Stimulated activated CD8-positive, alpha-beta memory T cell treated with anti-CD3 and anti-CD28 coated beads, Interleukin-7, amount 100 ng/mL, for 1 hour (primary cell): Measurements from ENCODE around the gene WWOX.

ENCODE experiments used
- DNase-seq, 2 donors: peaks; one replicate each; pipeline ENCODE4 v3.0.0-alpha.2; 2020; ENCODE audit warnings: low read depth in 2 of 2

The WWOX gene

DNA sequence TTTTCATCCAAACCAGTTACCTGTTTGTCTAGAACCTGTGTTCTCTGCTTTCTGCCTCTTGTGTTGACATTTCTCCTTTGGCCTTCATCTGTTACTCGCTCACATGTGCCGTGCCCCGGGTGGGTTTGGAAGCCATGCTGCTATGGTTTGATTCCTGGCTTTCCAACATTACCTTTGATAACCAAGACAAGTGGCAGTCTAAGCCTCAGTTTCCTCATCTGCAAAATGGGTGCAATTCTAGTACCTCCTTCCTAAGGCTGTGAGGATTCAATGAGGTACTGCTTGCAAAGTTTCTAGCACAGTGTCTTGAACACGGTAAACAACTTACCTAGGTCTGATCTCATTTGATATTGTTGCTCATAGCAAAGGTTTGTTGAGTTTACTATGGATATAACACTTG lies 665.0 kb downstream of the WWOX start:
- no peak for DNase-seq

DNA sequence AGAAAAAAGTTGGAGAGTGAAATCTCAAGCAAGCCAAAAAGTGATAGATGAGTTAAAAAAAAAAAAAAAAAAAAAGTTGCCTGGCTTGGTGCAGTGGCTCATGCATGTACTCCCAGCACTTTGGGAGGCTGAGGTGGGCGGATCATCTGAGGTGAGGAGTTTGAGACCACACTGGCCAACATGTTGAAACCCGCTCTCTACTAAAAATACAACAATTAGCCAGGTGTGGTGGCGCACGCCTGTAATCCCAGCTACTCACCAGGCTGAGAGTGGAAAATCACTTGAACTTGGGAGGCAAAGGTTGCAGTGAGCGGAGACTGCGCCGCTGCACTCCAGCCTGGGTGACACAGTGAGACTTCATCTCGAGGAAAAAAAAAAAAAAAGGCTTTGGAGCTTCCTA lies 668.8 kb downstream of the WWOX start:
- no peak for DNase-seq

DNA sequence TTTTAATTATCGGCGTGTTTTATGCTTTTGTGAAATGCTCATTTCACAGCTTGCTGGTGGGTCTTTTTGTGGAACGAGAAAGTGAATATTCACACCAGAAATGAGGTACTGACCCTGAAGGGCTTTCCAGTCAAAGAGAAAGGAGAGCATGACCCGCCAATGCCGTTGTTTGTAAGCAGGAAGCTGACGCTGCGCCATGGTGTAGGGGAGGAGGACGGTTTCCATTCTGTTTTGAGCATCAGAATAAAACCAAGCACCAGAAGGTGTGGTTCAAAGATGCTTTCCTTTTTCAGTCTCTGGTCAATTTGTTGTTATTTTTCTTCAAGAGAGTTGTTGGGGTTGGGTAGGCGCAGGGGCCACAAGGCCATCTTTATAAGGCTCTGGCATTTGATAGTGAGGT lies 669.3 kb downstream of the WWOX start:
- no peak for DNase-seq

DNA sequence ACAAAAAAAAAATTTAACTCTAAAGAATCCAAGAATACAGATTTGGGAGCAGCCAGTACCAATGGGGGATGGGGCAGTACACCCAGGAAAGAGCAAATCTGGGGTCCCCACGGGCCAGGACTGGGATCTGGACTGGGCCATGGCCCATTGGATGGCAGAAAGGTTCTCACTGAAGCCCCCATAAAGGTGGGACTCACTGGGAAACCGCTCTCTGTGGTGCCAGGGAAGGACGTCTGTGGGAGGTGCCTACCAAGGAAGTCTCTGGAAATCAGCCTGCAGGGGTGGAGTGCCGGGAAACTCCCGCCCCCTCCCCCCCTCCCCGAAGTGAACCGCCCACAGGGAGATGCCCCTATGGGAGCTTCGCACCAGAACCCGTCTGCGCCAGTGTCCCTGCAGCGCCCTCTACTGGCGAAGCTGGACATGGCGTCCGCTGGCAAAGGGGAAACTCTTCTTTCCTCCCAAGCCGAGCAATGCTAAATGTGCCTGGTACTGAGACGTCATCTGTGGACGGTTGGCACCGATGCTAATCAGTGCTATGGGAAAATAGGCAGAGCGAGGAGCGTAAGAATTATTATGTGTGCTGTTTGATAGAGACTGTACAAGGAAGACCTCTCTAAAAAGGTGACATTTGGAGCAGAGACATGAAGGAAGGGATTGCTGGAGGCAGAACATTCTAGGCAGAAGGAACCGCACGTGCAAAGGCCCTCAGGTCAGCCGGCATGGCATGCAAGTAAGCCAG lies 671.1 kb downstream of the WWOX start:
- DNase-seq = peak; percentile 59 to 67

DNA sequence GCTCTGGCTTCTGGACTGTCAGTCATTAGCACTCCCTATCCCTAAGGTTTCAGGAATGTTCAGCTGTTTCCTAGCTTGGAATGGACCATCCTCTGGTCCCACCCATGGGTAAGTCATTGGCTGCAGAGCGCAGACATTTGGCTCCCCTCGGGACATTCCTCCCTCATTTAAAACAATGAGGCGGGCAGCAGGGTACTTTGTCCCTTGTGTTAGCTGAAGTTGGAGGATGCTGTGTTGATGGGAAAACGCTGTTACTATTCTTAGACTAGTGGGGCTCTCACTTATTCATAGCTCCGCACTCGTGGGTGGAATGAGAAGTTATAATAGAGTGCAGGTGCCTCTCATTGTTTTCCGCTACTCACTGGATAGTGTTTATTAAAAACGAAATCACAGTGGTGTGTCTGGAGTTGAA lies 673.8 kb downstream of the WWOX start:
- no peak for DNase-seq

DNA sequence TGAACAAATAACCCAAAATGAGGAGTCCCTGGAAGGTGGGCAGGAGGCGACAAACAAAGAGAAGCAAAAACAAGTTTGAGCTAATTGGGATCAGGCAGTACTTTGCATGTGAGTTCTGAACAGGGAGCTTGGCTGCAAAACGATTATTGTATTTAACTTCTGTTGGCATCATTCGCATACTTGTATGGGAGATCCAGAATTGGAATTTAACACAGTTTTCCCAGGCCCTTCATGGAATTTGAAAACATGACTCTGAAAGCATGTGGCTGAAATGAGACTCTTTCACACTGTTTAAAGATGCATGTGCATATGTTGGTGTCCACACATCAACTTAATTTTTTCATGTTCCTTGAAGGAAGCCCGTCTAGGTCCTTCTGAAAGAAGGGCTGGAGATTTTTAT lies 674.3 kb downstream of the WWOX start:
- no peak for DNase-seq

DNA sequence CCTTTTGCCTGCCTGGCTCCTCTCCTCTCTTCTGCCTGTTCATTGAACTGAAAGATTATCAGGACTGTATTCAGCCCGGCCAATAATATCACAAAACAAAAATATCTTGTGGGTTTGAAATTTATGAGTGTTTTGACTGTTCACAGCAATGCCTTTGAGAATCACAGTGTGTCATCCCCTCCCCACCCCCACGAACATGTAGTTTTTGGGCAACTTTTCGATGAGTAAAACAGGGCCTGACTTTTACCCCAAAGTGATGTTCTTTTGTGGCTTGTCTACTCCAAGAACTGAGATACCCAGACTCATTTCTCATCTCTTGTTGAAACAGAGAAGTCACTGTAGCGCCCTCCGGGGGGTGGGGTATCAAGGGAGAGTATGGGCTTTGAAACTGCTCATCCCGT lies 675.7 kb downstream of the WWOX start:
- DNase-seq = no peak

DNA sequence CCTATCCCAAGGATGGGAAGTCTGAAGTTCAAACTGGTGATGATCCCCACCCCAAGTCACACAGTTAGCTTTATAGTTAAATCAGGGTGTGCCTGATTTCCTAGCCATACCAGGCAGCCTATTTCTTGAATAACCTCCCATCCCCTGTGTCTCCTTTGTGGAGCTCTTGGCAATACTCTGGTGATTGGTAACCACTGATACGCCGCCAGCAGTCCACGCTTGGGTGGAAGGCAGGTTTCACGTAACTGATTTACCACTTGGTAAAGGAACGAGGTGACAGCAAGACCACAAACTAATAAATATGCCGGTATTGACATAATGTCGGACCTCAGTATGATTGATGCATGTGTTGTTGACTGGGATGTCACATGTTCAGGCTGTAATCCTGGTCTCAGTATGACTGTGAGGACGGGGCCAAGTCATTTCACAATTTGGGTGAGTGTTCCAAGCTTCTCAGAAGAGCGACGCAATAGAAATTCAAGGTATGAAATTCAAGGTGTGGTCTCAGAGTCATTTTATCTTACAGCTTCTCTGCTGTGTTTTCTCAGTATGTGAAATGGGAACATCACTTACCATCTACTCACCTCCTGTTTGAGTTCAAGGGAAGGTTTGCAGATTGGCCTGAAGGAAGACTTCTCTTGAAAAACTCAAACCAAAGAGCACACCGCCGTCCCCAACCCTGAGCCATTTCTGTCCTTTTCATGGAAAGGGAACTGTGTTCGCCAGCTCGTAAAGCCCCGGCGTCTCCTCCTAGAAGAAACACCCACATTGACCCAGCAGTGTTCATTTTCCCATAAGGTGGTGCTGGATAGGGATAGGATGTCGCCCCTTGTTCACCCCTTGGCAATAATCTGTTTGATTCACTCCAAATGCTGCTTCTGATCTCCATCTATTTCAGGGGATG lies 678.9 kb downstream of the WWOX start:
- DNase-seq = no peak

DNA sequence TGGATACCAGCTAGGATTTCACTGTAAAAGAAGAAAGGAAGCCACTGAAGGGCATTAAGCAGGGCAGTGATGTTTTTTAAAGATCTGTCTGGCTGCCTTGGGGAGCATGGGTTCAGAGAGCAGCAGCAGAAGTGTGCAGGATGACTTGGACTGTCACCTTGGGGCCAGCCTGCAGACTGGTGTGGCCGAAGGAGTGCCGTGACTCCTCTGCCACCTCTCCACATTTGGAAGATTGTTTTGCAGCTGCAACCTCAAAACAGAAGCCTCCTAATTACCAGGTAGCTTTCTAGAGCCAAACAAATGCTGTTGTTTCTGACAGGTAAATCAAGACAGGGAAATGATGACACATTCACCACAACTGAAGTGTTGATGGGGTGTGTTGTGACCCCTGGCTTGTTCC lies 681.4 kb downstream of the WWOX start:
- DNase-seq = no peak

DNA sequence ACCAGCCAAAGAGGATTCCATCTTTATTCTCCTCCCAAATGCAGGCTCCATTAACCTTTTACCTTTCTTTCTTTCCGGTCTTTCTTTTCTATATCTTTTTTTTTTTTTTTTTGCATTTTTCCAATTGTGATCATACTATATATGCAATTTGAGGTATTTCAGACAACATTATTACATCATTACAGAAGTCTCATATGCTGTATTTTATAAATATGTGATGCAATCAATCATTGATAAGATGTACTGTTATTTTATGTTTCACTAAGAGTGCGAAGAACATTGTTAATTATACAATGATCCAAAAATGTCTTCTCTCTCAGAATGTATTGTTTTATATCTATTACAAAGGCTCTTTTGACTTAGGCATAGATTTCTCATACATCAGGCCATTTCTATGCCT lies 683.1 kb downstream of the WWOX start:
- no peak for DNase-seq

DNA sequence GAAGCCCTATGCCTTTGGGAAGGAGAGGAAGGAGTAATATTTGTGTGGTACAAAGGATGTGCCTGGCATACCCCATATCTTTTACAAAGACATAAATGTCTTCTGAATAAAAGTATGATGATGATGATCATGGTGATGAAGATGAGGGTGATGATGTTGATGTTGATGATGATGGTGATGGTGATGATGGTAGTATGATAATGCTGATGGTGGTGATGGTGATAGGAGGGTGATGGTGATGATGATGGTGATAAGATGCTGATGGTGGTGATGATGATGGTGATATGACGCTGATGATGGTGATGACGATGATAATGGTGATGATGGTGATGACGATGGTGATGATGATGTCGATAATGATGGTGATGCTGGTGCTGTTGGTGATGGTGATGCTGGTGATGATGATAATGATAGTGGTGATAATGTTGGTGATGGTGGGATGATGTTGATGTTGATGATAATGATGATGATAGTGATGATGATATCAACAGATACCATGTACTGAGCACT lies 684.2 kb downstream of the WWOX start:
- no peak for DNase-seq

DNA sequence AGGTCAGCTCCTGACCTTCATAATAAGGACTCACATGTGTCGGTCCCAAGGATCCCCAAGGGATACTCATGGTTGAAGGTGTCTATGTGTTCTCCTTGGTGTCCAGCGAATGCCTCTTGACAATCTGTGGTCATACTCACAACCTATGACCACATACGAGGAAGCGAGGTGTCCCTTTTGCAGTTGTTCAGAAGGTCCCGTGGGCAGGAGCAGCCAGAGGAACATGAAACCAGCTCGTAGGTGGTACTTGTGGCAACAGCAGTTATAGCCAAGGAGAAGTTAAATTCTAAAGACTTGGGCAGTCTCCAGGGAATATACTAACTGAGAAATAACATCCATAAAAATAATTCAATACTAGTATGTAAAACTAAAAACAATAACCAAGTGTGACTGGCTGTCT lies 685.3 kb downstream of the WWOX start:
- no peak for DNase-seq

DNA sequence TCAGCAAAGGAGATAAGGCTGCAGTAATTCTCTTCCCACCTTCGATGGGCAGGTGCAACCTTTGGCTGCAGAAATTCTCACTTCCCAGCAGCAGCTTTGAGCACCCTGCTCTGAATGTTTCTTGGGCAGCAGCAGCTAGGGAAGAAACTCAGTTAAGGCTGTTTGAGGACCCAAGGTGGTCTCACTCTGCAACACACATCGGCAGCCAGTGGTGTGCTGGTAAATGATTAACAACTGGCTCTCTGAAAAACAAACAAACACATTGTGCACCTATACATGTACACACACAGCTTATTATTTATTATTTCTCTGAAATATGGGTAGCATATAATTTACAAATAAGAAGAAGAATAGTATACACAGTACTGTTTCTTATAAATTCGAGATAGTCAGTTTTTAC lies 685.8 kb downstream of the WWOX start:
- DNase-seq = no peak

DNA sequence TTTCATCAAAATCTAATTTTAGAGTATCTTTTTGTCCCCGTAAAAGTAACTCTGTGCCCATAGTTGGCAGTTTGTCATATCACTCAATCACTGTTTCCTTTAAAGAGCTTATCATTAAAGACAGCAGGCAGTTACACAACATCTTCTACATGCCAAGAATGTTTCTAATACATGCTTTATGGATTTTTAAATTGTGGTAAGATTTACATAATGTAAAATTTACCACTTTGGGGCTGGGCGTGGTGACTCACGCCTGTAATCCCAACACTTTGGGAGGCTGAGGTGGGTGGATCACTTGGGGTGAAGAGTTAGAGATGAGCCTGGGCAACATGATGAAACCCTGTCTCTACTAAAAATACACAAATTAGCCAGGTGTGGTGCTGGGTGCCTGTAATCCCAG lies 687.2 kb downstream of the WWOX start:
- no peak for DNase-seq

DNA sequence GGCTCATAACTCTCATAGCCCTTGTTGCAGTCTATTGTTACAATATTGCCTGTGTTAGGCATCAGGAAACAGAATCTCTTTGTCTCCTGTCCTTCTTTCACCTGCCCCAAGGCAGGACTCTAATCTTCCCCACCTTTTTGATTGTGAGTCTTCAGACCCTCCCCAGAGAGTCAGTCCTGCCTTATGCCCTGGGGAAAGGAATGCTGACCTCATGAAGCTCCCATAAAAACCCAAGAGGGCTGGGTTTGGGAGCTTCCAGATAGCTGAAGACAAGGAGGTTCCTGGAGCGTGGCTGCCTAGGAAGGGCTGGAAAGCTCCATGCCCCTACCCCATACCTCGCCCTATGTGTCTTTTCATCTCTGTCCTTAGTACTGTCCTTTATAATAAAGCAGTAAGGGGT lies 688.8 kb downstream of the WWOX start:
- DNase-seq = no peak

DNA sequence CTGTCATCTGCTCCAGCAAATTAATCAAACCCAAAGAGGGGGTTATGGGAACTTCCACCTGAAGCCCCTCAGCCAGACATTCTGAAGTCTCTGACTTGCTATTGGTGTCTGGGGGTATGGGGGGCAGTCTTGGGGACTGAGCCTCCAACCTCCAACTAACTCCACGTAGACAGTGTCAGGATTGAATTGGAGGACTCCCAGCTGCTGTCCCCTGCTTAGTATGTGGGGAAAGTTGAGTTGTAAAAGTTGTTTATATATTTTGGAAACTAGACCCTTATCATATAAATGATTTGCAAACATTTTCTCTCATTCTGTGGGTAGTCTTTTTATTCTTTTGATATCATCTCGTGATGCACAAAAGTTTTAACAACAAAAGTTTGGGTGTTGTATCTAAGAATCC lies 689.2 kb downstream of the WWOX start:
- no peak for DNase-seq

DNA sequence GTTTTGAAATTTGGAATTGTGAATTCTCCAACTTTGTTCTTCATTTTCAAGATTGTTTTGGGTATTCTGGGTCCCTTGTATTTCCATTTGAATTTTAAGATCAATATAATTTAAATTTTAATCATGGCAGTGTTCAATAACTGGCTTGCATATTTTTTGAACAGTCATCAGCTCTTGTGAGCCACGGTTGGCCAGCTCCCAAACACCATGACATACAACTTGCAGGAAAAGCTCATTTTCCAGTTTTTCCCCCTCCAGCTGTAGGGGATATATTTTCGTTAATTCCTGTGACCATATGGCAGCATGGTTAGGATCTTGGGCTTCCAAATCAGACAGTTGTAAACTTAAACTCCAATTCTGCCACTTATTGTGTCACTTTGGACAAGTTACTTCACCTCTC lies 690.1 kb downstream of the WWOX start:
- DNase-seq = no peak

DNA sequence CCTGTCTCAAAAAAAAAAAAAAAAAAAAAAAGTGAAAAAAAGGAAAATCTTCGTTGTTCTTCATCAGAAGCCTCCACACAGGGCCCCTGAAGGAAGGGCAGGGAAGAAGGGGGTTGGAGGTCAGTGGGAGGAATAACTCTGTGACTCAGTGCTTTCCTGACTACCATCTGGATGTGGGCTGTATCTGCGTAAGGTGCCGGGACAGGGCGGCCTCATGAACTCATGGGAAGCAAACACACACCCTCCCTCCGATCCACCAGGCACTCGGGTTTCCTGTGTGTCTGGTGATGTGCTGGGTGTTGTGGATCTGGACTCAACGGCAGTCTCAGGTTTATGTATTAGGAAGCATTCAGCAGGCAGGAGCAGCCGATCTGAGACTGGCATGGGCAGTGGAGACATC lies 691.6 kb downstream of the WWOX start:
- DNase-seq = no peak

DNA sequence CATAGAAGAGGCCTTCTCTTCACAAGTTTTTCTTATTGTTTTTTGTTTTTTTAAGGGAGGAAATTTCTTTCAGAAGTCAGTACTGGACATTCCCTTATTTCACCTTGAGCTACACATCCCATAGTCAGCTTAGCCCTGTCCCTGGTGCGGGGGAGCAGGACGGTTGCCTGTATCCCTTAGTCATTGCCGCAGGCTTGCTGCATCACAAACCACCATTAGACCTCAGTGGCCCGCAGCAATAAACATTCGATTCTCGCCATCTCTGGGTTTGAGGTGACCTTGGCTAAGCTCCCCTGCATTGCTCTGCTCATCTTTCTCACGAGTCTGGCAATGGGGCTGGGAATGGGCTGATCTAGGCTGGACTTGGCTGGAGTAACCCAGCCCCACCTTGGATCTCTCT lies 692.5 kb downstream of the WWOX start:
- no peak for DNase-seq

DNA sequence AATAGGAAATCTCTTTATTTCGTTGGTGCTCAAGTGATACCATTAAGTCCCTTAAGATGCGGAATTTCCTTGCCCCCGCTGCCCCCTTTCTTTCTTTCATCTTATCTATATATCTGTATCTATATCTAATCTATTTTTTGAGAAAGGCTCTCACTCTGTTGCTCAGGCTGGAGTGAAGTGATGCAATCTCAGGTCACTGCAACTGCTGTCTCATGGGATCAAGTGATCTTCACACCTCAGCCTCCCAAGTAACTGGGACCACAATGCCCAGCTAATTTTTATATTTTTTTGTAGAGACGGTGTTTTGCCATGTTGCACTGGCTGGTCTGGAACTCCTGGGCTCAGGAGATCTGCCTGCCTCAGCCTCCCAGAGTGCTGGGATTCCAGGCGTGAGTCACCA lies 693.5 kb downstream of the WWOX start:
- no peak for DNase-seq

DNA sequence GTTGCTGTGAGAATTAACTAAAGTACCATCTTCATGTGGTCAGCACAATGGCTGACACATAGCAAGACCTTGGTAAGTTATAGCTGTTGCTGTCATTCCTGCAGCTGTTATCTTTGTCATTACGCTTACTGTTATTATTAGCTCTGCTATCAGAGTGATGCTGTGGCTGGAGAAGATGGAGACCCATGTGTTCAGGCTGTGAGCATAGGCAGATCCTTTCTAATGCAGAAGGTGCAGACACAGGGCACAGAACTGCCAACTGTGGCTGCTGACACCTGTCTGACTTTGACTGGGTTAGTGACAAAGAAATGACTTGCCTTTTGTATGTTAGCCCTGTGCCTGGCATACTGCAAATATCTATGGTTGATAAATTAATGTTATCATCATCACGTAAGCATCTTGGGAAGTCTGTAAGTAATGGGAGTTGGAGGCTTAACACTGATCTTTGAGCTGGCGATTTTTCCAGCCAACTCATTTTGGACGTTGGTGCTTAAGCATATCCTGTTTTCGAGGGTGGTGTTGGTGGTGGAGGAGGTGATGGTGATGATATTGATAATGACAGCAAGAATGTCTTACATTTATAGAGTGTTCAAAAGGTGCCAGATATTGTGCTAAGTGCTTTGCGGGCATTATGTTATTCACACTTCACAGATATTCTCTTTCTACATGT lies 695.3 kb downstream of the WWOX start:
- no peak for DNase-seq

DNA sequence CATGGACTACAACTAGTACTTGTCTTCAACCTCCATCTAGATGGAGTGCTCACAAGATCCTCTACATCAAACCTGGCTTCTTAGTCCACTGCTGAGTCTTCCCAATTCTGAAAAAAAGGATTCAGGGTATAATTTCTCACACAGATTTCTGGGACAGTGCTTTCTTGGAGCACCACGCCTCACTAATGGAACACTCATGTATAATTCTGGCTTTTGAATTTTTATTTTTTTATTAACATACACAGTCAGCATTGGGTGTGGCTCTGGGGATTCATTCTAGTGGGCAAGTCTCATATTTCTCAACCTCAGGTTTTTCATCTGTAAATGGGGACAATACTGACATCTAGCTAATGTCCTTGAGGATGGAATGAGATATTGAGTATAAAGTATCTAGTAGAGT lies 696.0 kb downstream of the WWOX start:
- DNase-seq = no peak
